Sigmoid colon (tissue), 4 donors: ENCODE measurements around the gene SGPP1.

Experiments used
- CTCF ChIP-seq, 4 experiments: fragments of 450-650 bp in 3 of 4; fragments of 200-600 bp in 1 of 4; IDR thresholded peaks; one replicate each; pipeline ENCODE4 v1.5.1; 2016 to 2019; ENCODE audit warnings: antibody characterized with exemption in 4 of 4, mild to moderate bottlenecking in 3 of 4, moderate library complexity in 2 of 4
- POLR2A ChIP-seq, 2 donors: fragments of 450-650 bp; IDR thresholded peaks; one replicate each; pipeline ENCODE4 v1.6.1; 2016; ENCODE audit warnings: antibody characterized with exemption in 2 of 2, mild to moderate bottlenecking in 2 of 2, moderate library complexity in 2 of 2
- POLR2AphosphoS5 ChIP-seq, 4 donors: sonication (generic); formaldehyde crosslinking; IDR thresholded peaks; one replicate each; pipeline ENCODE4 v1.6.1; 2017; ENCODE audit warnings: antibody characterized with exemption in 4 of 4

GRCh38 chr14:63676615-63677014 is 51.2 kb downstream of the SGPP1 start:
- no peak for TF ChIP-seq CTCF (IDR thresholded peaks at IDR 0.05)
- TF ChIP-seq POLR2AphosphoS5 (IDR thresholded peaks at IDR 0.05), result no peak
- no peak for TF ChIP-seq POLR2A (IDR thresholded peaks at IDR 0.05)
